ENCODE results near the gene MAML3. TPM values are rescaled to one million over a fixed set of nuclear protein-coding genes. Genes with fewer than 3 reads are reported as not detected.

The MAML3 gene
- polyA plus RNA-seq, 1 donor (not counting 4 experiments of a cell fraction or from before 2014, with no cell fraction given): 0.68 TPM

GRCh38 chr4:139921429-139922184 lies 232.4 kb downstream of the MAML3 start:
- Histone ChIP-seq H3K4me2 (ENCODE audit: control insufficient read depth, extremely low read depth, insufficient read depth, low read depth, low read length) (no peak overlapping the region), H4K20me1 (ENCODE audit: control insufficient read depth, extremely low read depth, insufficient read depth, low read length) (no peaks in the 10 kb centered on the region), H3K36me3 (ENCODE audit: control insufficient read depth in 2 of 2, extremely low read depth in 1 of 2, insufficient read depth in 2 of 2, low read length in 2 of 2) (no peaks in the 10 kb centered on the region), H3K27me3 (ENCODE audit: control insufficient read depth, extremely low read depth, insufficient read depth, low read length) (peaks cover 3% of the 10 kb centered on the region), H2AFZ (ENCODE audit: control insufficient read depth, low read length) (peak overlapping the region; percentile 14), H3K4me3 (ENCODE audit: control insufficient read depth in 2 of 3, extremely low read depth in 1 of 3, insufficient read depth in 2 of 3, low read depth in 1 of 3, low read length in 3 of 3) (no peak overlapping the region), H3K27ac (ENCODE audit: control insufficient read depth, insufficient read depth, low read length) (no peak overlapping the region), H3K4me1 (ENCODE audit: control insufficient read depth, extremely low read depth, insufficient read depth, low read length) (no peaks in the 10 kb centered on the region), H3K9me1 (ENCODE audit: control insufficient read depth, extremely low read depth, insufficient read depth, low read length) (no peaks in the 10 kb centered on the region), H3K9ac (ENCODE audit: control insufficient read depth, extremely low read depth, insufficient read depth, low read length) (no peak overlapping the region), H3K79me2 (ENCODE audit: control insufficient read depth, insufficient read depth, low read length) (no peaks in the 10 kb centered on the region), H3K9me3 (ENCODE audit: control insufficient read depth, low read depth, low read length) (no peaks in the 10 kb centered on the region)
- DNase-seq (ENCODE audit: low read depth, low spot score) (no peak), FAIRE-seq (no peak)
- dilution Hi-C loops (cut with MboI; ENCODE audit: extremely low pct_ligation_motif_present, low sequenced_read_pairs): no loop called here
- TF ChIP-seq CTCF (optimal IDR thresholded peaks at IDR 0.05 in 1 of 3, IDR thresholded peaks at IDR 0.05 in 1 of 3, conservative IDR thresholded peaks at IDR 0.05 in 1 of 3; ENCODE audit: extremely low read depth in 1 of 3, insufficient read depth in 2 of 3, low read length in 3 of 3) (no peak), EZH2 (IDR thresholded peaks at IDR 0.05; ENCODE audit: low read length) (no peak)

- Histone ChIP-seq H3K27me3 (ENCODE audit: control insufficient read depth, extremely low read depth, insufficient read depth, low read length) (peaks cover 3% of the 10 kb centered on the region), H3K36me3 (ENCODE audit: control insufficient read depth in 2 of 2, extremely low read depth in 1 of 2, insufficient read depth in 2 of 2, low read length in 2 of 2) (no peaks in the 10 kb centered on the region), H3K27ac (ENCODE audit: control insufficient read depth, insufficient read depth, low read length) (no peak overlapping the region), H2AFZ (ENCODE audit: control insufficient read depth, low read length) (no peak overlapping the region), H3K79me2 (ENCODE audit: control insufficient read depth, insufficient read depth, low read length) (no peaks in the 10 kb centered on the region), H4K20me1 (ENCODE audit: control insufficient read depth, extremely low read depth, insufficient read depth, low read length) (no peaks in the 10 kb centered on the region), H3K9ac (ENCODE audit: control insufficient read depth, extremely low read depth, insufficient read depth, low read length) (no peak overlapping the region), H3K4me1 (ENCODE audit: control insufficient read depth, extremely low read depth, insufficient read depth, low read length) (no peaks in the 10 kb centered on the region), H3K9me1 (ENCODE audit: control insufficient read depth, extremely low read depth, insufficient read depth, low read length) (no peaks in the 10 kb centered on the region), H3K4me2 (ENCODE audit: control insufficient read depth, extremely low read depth, insufficient read depth, low read depth, low read length) (no peak overlapping the region), H3K9me3 (ENCODE audit: control insufficient read depth, low read depth, low read length) (no peaks in the 10 kb centered on the region), H3K4me3 (ENCODE audit: control insufficient read depth in 2 of 3, extremely low read depth in 1 of 3, insufficient read depth in 2 of 3, low read depth in 1 of 3, low read length in 3 of 3) (no peak overlapping the region)
- no peak for FAIRE-seq
- dilution Hi-C loops (cut with MboI; ENCODE audit: extremely low pct_ligation_motif_present, low sequenced_read_pairs): no loop called here
- DNase-seq (ENCODE audit: low read depth, low spot score): no peak
- no peak for TF ChIP-seq CTCF (optimal IDR thresholded peaks at IDR 0.05 in 1 of 3, IDR thresholded peaks at IDR 0.05 in 1 of 3, conservative IDR thresholded peaks at IDR 0.05 in 1 of 3; ENCODE audit: extremely low read depth in 1 of 3, insufficient read depth in 2 of 3, low read length in 3 of 3)
- TF ChIP-seq EZH2 (IDR thresholded peaks at IDR 0.05; ENCODE audit: low read length): no peak
Observed at GRCh38 chr4:139920486-139921002, 233.4 kb downstream of the MAML3 start.
